WTC11 (cell line): ENCODE measurements around the gene RASL12. TPM values are rescaled to one million over a fixed set of nuclear protein-coding genes. Genes with fewer than 3 reads are reported as not detected.

Source experiments
- ATAC-seq: fragments of 200-7000 bp; cut with Tn5 transposase; 2 replicates; pipeline ENCODE4 v1.10.0; 2021; ENCODE audit warnings: mild to moderate bottlenecking, moderate library complexity
- CTCF ChIA-PET: fragments of 300-600 bp; sonication (Branson Sonifier 250); formaldehyde crosslinking; loops from one replicate; lab custom pipeline; 2021; ENCODE audit warnings: antibody characterized with exemption; lab: Charles Lee
- POLR2A ChIA-PET: fragments of 350-600 bp; sonication (Branson Sonifier 250); formaldehyde crosslinking; loops from one replicate; lab custom pipeline; 2021; ENCODE audit warnings: antibody characterized with exemption; lab: Charles Lee
- DNase-seq: peaks from one replicate; pipeline ENCODE4 v3.0.0; 2021; ENCODE audit warnings: low spot score
- H3K27ac Mint-ChIP-seq: 2 replicates; pipeline ENCODE4 v1.8.0; 2021; ENCODE audit warnings: mixed read lengths
- H3K27me3 Mint-ChIP-seq: 2 replicates; pipeline ENCODE4 v1.8.0; 2021; ENCODE audit warnings: low read depth, mild to moderate bottlenecking, moderate library complexity, mixed read lengths
- H3K36me3 Mint-ChIP-seq: 2 replicates; pipeline ENCODE4 v1.8.0; 2021; ENCODE audit warnings: mixed read lengths
- H3K4me1 Mint-ChIP-seq: 2 replicates; pipeline ENCODE4 v1.8.0; 2022; ENCODE audit warnings: mixed read lengths
- H3K4me3 Mint-ChIP-seq: 2 replicates; pipeline ENCODE4 v1.8.0; 2021; ENCODE audit warnings: mild to moderate bottlenecking, moderate library complexity, mixed read lengths
- H3K9me3 Mint-ChIP-seq: 2 replicates; pipeline ENCODE4 v1.8.0; 2021; ENCODE audit warnings: mixed read lengths
- FOXK1 ChIP-seq: sonication (generic); formaldehyde crosslinking; IDR thresholded peaks from 2 replicates; pipeline ENCODE4 v1.8.0; 2022; ENCODE audit warnings: mild to moderate bottlenecking, moderate library complexity, missing genetic modification reagents
- GRHL2 ChIP-seq: fragments of 250-450 bp; sonication (Bioruptor Pico); IDR thresholded peaks from 2 replicates; pipeline ENCODE4 v1.8.0; 2022; ENCODE audit warnings: mild to moderate bottlenecking, moderate library complexity; ENCODE audit not compliant: insufficient replicate concordance, severe bottlenecking
- PRRX2 ChIP-seq: fragments of 250-450 bp; sonication (Bioruptor Pico); IDR thresholded peaks from 2 replicates; pipeline ENCODE4 v1.8.0; 2021; ENCODE audit warnings: mild to moderate bottlenecking
- SP1 ChIP-seq: sonication (generic); formaldehyde crosslinking; conservative IDR thresholded peaks from 2 replicates; pipeline ENCODE4 v1.8.1; 2022; ENCODE audit warnings: missing genetic modification reagents
- ZNF317 ChIP-seq: sonication (generic); formaldehyde crosslinking; IDR thresholded peaks from 2 replicates; pipeline ENCODE4 v1.8.1; 2023; ENCODE audit warnings: low read depth, mild to moderate bottlenecking, moderate library complexity, missing genetic modification reagents, borderline replicate concordance
- total RNA-seq: library from RNA; stranded (reverse); gene quantifications from 3 replicates; pipeline ENCODE4 v1.2.3, GENCODE V29; 2021
- TF ChIP-seq, protein P1 (sequence below): sonication (generic); formaldehyde crosslinking; IDR thresholded peaks from 2 replicates; pipeline ENCODE4 v1.8.1; 2022; ENCODE audit warnings: low read depth, missing genetic modification reagents, borderline replicate concordance
- TF ChIP-seq, protein P2 (sequence below): sonication (generic); formaldehyde crosslinking; IDR thresholded peaks from 2 replicates; pipeline ENCODE4 v1.8.1; 2023; ENCODE audit warnings: mild to moderate bottlenecking, missing genetic modification reagents, moderate library complexity
- TF ChIP-seq, protein P3 (sequence below): sonication (generic); formaldehyde crosslinking; conservative IDR thresholded peaks from 2 replicates; pipeline ENCODE4 v1.8.1; 2023; ENCODE audit warnings: mild to moderate bottlenecking, low read depth, missing genetic modification reagents, moderate library complexity
- TF ChIP-seq, protein P4 (sequence below): sonication (generic); formaldehyde crosslinking; IDR thresholded peaks from 2 replicates; pipeline ENCODE4 v1.8.1; 2023; ENCODE audit warnings: mild to moderate bottlenecking, missing genetic modification reagents
- TF ChIP-seq, protein P5 (sequence below): sonication (generic); formaldehyde crosslinking; IDR thresholded peaks from 2 replicates; pipeline ENCODE4 v1.8.1; 2023; ENCODE audit warnings: mild to moderate bottlenecking, missing genetic modification reagents, borderline replicate concordance
- TF ChIP-seq, protein P6 (sequence below): sonication (generic); formaldehyde crosslinking; IDR thresholded peaks from 2 replicates; pipeline ENCODE4 v1.8.0; 2023; ENCODE audit warnings: mild to moderate bottlenecking, missing genetic modification reagents
- TF ChIP-seq, protein P7 (sequence below): sonication (generic); formaldehyde crosslinking; IDR thresholded peaks from 2 replicates; pipeline ENCODE4 v1.8.1; 2022; ENCODE audit warnings: low read depth, mild to moderate bottlenecking, moderate library complexity, missing genetic modification reagents, borderline replicate concordance
- TF ChIP-seq, protein P8 (sequence below): sonication (generic); formaldehyde crosslinking; IDR thresholded peaks from 2 replicates; pipeline ENCODE4 v1.8.0; 2022; ENCODE audit warnings: mild to moderate bottlenecking, missing genetic modification reagents

RASL12 gene
- total RNA-seq, 1 experiment from 2014 or later = 5.6 TPM

DNA sequence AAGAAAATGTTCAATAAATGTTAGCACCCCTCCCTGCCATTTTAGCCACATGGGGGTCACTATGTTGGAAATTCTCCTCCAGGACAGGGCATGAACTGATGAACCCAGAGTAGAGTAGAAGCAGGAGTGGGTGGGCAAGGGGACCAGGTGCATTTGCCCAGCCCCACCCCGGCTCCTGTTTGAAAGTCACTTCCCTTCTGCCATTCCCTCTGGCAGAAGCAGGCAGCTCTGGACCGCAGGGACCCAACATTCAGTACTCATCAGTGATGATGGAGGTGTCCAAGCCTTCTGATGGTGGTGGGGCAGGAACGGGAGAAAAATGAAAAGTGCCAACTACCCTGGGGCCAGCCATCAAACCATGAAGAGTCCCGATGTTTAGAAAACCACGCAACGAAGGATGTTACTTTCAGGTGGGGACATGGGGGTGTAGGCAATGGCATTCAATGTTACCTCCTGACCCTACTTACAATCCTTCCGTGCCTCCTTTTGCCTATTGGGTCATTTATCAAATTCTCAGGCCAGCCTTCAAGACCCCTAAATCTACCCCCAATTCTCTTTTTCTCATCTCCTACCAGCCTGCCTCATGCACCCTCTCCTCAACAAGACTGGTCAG lies 30.0 kb upstream of the RASL12 start:
- no peak for ATAC-seq
- no peaks in the 10 kb centered on the region for H3K36me3 Mint-ChIP-seq
- TF ChIP-seq, protein P1, sequence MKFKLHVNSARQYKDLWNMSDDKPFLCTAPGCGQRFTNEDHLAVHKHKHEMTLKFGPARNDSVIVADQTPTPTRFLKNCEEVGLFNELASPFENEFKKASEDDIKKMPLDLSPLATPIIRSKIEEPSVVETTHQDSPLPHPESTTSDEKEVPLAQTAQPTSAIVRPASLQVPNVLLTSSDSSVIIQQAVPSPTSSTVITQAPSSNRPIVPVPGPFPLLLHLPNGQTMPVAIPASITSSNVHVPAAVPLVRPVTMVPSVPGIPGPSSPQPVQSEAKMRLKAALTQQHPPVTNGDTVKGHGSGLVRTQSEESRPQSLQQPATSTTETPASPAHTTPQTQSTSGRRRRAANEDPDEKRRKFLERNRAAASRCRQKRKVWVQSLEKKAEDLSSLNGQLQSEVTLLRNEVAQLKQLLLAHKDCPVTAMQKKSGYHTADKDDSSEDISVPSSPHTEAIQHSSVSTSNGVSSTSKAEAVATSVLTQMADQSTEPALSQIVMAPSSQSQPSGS (CRISPR knock-in tag) = no peak
- TF ChIP-seq GRHL2 (CRISPR knock-in tag) (no peak), PRRX2 (CRISPR knock-in tag) (no peak), SP1 (CRISPR knock-in tag) (no peak), FOXK1 (CRISPR knock-in tag) (no peak), ZNF317 (no peak)
- TF ChIP-seq, protein P2, sequence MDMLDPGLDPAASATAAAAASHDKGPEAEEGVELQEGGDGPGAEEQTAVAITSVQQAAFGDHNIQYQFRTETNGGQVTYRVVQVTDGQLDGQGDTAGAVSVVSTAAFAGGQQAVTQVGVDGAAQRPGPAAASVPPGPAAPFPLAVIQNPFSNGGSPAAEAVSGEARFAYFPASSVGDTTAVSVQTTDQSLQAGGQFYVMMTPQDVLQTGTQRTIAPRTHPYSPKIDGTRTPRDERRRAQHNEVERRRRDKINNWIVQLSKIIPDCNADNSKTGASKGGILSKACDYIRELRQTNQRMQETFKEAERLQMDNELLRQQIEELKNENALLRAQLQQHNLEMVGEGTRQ (CRISPR knock-in tag) = no peak
- TF ChIP-seq, protein P3, sequence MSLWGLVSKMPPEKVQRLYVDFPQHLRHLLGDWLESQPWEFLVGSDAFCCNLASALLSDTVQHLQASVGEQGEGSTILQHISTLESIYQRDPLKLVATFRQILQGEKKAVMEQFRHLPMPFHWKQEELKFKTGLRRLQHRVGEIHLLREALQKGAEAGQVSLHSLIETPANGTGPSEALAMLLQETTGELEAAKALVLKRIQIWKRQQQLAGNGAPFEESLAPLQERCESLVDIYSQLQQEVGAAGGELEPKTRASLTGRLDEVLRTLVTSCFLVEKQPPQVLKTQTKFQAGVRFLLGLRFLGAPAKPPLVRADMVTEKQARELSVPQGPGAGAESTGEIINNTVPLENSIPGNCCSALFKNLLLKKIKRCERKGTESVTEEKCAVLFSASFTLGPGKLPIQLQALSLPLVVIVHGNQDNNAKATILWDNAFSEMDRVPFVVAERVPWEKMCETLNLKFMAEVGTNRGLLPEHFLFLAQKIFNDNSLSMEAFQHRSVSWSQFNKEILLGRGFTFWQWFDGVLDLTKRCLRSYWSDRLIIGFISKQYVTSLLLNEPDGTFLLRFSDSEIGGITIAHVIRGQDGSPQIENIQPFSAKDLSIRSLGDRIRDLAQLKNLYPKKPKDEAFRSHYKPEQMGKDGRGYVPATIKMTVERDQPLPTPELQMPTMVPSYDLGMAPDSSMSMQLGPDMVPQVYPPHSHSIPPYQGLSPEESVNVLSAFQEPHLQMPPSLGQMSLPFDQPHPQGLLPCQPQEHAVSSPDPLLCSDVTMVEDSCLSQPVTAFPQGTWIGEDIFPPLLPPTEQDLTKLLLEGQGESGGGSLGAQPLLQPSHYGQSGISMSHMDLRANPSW (CRISPR knock-in tag) = no peak
- TF ChIP-seq, protein P4, sequence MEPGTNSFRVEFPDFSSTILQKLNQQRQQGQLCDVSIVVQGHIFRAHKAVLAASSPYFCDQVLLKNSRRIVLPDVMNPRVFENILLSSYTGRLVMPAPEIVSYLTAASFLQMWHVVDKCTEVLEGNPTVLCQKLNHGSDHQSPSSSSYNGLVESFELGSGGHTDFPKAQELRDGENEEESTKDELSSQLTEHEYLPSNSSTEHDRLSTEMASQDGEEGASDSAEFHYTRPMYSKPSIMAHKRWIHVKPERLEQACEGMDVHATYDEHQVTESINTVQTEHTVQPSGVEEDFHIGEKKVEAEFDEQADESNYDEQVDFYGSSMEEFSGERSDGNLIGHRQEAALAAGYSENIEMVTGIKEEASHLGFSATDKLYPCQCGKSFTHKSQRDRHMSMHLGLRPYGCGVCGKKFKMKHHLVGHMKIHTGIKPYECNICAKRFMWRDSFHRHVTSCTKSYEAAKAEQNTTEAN = no peak
- TF ChIP-seq, protein P5, sequence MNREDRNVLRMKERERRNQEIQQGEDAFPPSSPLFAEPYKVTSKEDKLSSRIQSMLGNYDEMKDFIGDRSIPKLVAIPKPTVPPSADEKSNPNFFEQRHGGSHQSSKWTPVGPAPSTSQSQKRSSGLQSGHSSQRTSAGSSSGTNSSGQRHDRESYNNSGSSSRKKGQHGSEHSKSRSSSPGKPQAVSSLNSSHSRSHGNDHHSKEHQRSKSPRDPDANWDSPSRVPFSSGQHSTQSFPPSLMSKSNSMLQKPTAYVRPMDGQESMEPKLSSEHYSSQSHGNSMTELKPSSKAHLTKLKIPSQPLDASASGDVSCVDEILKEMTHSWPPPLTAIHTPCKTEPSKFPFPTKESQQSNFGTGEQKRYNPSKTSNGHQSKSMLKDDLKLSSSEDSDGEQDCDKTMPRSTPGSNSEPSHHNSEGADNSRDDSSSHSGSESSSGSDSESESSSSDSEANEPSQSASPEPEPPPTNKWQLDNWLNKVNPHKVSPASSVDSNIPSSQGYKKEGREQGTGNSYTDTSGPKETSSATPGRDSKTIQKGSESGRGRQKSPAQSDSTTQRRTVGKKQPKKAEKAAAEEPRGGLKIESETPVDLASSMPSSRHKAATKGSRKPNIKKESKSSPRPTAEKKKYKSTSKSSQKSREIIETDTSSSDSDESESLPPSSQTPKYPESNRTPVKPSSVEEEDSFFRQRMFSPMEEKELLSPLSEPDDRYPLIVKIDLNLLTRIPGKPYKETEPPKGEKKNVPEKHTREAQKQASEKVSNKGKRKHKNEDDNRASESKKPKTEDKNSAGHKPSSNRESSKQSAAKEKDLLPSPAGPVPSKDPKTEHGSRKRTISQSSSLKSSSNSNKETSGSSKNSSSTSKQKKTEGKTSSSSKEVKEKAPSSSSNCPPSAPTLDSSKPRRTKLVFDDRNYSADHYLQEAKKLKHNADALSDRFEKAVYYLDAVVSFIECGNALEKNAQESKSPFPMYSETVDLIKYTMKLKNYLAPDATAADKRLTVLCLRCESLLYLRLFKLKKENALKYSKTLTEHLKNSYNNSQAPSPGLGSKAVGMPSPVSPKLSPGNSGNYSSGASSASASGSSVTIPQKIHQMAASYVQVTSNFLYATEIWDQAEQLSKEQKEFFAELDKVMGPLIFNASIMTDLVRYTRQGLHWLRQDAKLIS (CRISPR knock-in tag) = no peak
- TF ChIP-seq, protein P6, sequence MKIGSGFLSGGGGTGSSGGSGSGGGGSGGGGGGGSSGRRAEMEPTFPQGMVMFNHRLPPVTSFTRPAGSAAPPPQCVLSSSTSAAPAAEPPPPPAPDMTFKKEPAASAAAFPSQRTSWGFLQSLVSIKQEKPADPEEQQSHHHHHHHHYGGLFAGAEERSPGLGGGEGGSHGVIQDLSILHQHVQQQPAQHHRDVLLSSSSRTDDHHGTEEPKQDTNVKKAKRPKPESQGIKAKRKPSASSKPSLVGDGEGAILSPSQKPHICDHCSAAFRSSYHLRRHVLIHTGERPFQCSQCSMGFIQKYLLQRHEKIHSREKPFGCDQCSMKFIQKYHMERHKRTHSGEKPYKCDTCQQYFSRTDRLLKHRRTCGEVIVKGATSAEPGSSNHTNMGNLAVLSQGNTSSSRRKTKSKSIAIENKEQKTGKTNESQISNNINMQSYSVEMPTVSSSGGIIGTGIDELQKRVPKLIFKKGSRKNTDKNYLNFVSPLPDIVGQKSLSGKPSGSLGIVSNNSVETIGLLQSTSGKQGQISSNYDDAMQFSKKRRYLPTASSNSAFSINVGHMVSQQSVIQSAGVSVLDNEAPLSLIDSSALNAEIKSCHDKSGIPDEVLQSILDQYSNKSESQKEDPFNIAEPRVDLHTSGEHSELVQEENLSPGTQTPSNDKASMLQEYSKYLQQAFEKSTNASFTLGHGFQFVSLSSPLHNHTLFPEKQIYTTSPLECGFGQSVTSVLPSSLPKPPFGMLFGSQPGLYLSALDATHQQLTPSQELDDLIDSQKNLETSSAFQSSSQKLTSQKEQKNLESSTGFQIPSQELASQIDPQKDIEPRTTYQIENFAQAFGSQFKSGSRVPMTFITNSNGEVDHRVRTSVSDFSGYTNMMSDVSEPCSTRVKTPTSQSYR = no peak
- TF ChIP-seq, protein P7, sequence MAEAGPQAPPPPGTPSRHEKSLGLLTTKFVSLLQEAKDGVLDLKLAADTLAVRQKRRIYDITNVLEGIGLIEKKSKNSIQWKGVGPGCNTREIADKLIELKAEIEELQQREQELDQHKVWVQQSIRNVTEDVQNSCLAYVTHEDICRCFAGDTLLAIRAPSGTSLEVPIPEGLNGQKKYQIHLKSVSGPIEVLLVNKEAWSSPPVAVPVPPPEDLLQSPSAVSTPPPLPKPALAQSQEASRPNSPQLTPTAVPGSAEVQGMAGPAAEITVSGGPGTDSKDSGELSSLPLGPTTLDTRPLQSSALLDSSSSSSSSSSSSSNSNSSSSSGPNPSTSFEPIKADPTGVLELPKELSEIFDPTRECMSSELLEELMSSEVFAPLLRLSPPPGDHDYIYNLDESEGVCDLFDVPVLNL = no peak
- TF ChIP-seq, protein P8, sequence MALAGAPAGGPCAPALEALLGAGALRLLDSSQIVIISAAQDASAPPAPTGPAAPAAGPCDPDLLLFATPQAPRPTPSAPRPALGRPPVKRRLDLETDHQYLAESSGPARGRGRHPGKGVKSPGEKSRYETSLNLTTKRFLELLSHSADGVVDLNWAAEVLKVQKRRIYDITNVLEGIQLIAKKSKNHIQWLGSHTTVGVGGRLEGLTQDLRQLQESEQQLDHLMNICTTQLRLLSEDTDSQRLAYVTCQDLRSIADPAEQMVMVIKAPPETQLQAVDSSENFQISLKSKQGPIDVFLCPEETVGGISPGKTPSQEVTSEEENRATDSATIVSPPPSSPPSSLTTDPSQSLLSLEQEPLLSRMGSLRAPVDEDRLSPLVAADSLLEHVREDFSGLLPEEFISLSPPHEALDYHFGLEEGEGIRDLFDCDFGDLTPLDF (CRISPR knock-in tag) = no peak
- H3K27me3 Mint-ChIP-seq = peaks cover 4% of the 10 kb centered on the region
- H3K4me1 Mint-ChIP-seq = peaks cover 2% of the 10 kb centered on the region
- DNase-seq = no peak
- POLR2A ChIA-PET = no interaction called here
- CTCF ChIA-PET = no interaction called here
- no peak overlapping the region for H3K27ac Mint-ChIP-seq
- no peak overlapping the region for H3K4me3 Mint-ChIP-seq
- no peaks in the 10 kb centered on the region for H3K9me3 Mint-ChIP-seq
